ENCODE measurements around the gene ELK3.

GRCh38 chr12:96248136-96248931, 54.2 kb downstream of the ELK3 start:
- no peak for TF ChIP-seq POLR2A (IDR thresholded peaks at IDR 0.05)
- TF ChIP-seq, protein P1, sequence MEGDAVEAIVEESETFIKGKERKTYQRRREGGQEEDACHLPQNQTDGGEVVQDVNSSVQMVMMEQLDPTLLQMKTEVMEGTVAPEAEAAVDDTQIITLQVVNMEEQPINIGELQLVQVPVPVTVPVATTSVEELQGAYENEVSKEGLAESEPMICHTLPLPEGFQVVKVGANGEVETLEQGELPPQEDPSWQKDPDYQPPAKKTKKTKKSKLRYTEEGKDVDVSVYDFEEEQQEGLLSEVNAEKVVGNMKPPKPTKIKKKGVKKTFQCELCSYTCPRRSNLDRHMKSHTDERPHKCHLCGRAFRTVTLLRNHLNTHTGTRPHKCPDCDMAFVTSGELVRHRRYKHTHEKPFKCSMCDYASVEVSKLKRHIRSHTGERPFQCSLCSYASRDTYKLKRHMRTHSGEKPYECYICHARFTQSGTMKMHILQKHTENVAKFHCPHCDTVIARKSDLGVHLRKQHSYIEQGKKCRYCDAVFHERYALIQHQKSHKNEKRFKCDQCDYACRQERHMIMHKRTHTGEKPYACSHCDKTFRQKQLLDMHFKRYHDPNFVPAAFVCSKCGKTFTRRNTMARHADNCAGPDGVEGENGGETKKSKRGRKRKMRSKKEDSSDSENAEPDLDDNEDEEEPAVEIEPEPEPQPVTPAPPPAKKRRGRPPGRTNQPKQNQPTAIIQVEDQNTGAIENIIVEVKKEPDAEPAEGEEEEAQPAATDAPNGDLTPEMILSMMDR (IDR thresholded peaks at IDR 0.05), result no peak

Measured in body of pancreas (tissue), 4 donors.